GM12878 (cell line): ENCODE results near the gene SEMA7A. TPM values are rescaled to one million over a fixed set of nuclear protein-coding genes. Genes with fewer than 3 reads are reported as not detected.

Experiments used
- ATAC-seq: fragments of 200-7000 bp; cut with Tn5 transposase; 3 replicates; pipeline ENCODE4 v1.9.1; 2020; ENCODE audit warnings: mild to moderate bottlenecking, moderate library complexity
- BruUV-seq: library from RNA; stranded (reverse); fragments of 400-500 nt; replicated peaks from 2 replicates; lab custom pipeline; 2021; lab: Mats Ljungman, UMichigan
- CTCF ChIA-PET: fragments of 300-600 bp; sonication (Branson Sonifier 250); formaldehyde crosslinking; extraction: SDS; loops from one replicate; lab custom pipeline; 2021; ENCODE audit warnings: inconsistent platforms; lab: Yijun Ruan, JAX
- POLR2A ChIA-PET: fragments of 350-600 bp; formaldehyde crosslinking; extraction: SDS; loops from one replicate; lab custom pipeline; 2021; ENCODE audit warnings: inconsistent platforms; lab: Charles Lee
- RAD21 ChIA-PET: fragments of 300-600 bp; sonication (Branson Sonifier 250); formaldehyde crosslinking; loops from one replicate; lab custom pipeline; 2023; ENCODE audit warnings: antibody characterized with exemption; ENCODE audit not compliant: unreplicated experiment; lab: Charles Lee
- SMC1A ChIA-PET: fragments of 300-600 bp; sonication (Branson Sonifier 250); formaldehyde crosslinking; loops from one replicate; lab custom pipeline; 2023; ENCODE audit not compliant: unreplicated experiment, uncharacterized antibody; lab: Charles Lee
- DNase-seq: peaks from one replicate; pipeline ENCODE4 v3.0.0-alpha.2; 2011; ENCODE audit warnings: low read depth, low spot score
- FAIRE-seq: peaks from 3 replicates; lab custom pipeline; 2011; peaks lifted over from hg19 to GRCh38; lab: Jason Lieb, UNC
- H2AFZ ChIP-seq: 2 replicates; pipeline ENCODE4 v1.6.0; 2011; ENCODE audit warnings: low read depth, low read length, control low read depth; ENCODE audit not compliant: control insufficient read depth
- H3K27ac ChIP-seq: 2 replicates; pipeline ENCODE4 v1.5.1; 2011; ENCODE audit warnings: control low read depth; ENCODE audit not compliant: control insufficient read depth, insufficient read depth
- H3K27me3 ChIP-seq, 2 experiments: replicated peaks in 1 of 2; 2 replicates each; pipeline versions ENCODE4 v1.6.0 to v1.6.1; 2011; ENCODE audit warnings: low read length in 1 of 2; ENCODE audit not compliant: control insufficient read depth in 2 of 2, insufficient read depth in 2 of 2
- H3K36me3 ChIP-seq, 2 experiments: 2 replicates each; pipeline ENCODE4 v1.5.1; 2011; ENCODE audit warnings: low read length in 1 of 2; ENCODE audit not compliant: control insufficient read depth in 2 of 2, insufficient read depth in 2 of 2
- H3K4me1 ChIP-seq: 2 replicates; pipeline ENCODE4 v1.6.1; 2011; ENCODE audit warnings: mild to moderate bottlenecking, low read length, moderate library complexity, mixed read lengths; ENCODE audit not compliant: control insufficient read depth, insufficient read depth
- H3K4me2 ChIP-seq: 2 replicates; pipeline ENCODE4 v1.6.0; 2011; ENCODE audit warnings: control low read depth; ENCODE audit not compliant: control insufficient read depth, insufficient read depth
- H3K4me3 ChIP-seq: fragments of 200-600 bp; sonication (generic); 2 replicates; pipeline ENCODE4 v1.5.1; 2016
- H3K79me2 ChIP-seq: 2 replicates; pipeline ENCODE4 v1.6.0; 2011; ENCODE audit warnings: low read length; ENCODE audit not compliant: control insufficient read depth, insufficient read depth
- H3K9ac ChIP-seq: 2 replicates; pipeline ENCODE4 v1.8.0; 2011; ENCODE audit warnings: low read length, control low read depth, mixed read lengths; ENCODE audit not compliant: control insufficient read depth, insufficient read depth
- H3K9me3 ChIP-seq: replicated peaks from 3 replicates; pipeline ENCODE4 v1.5.1; 2011; ENCODE audit warnings: mild to moderate bottlenecking, low read length; ENCODE audit not compliant: control insufficient read depth, insufficient read depth
- H4K20me1 ChIP-seq: 2 replicates; pipeline ENCODE4 v1.6.0; 2011; ENCODE audit not compliant: control insufficient read depth, insufficient read depth
- EED ChIP-seq: sonication (generic); IDR thresholded peaks from 2 replicates; pipeline ENCODE4 v1.6.1; 2016; ENCODE audit warnings: antibody characterized with exemption, low read depth
- MEF2B ChIP-seq: fragments of 450-650 bp; IDR thresholded peaks from 2 replicates; pipeline ENCODE4 v1.6.1; 2018; ENCODE audit warnings: mild to moderate bottlenecking, moderate library complexity; ENCODE audit not compliant: partially characterized antibody, poor library complexity, severe bottlenecking
- MTA2 ChIP-seq: fragments of 450-650 bp; IDR thresholded peaks from 2 replicates; pipeline ENCODE4 v1.6.1; 2016; ENCODE audit warnings: low read depth, mild to moderate bottlenecking, moderate library complexity
- RELA ChIP-seq: fragments of 450-650 bp; IDR thresholded peaks from 2 replicates; pipeline ENCODE4 v1.8.0; 2014; ENCODE audit warnings: borderline replicate concordance; ENCODE audit not compliant: partially characterized antibody
- WGBS: methylation state at CpG from one replicate; pipeline ENCODE4 v1.1.6; 2016; ENCODE audit warnings: low lambda C conversion rate; ENCODE audit not compliant: insufficient replicate concordance, insufficient coverage; ENCODE audit errors: missing lambda C conversion rate; 5-methylcytosine and 5-hydroxymethylcytosine counted together
- in situ Hi-C: fragments of 300-500 bp; cut with MboI; formaldehyde crosslinking; loops from 9 replicates; pipeline ENCODE4 v1.14.3; 2018; ENCODE audit warnings: mixed read lengths
- intact Hi-C: fragments of 100-400 bp; cut with micrococcal nuclease; formaldehyde crosslinking; loops from one replicate; pipeline ENCODE4 v1.14.2; 2022; ENCODE audit not compliant: unreplicated experiment
- polyA plus RNA-seq, 11 experiments: library from polyadenylated mRNA; depleted of rRNA in 4 of 11; unstranded in 6 of 11; stranded (reverse) in 5 of 11; fragments of >200 nt; fragmentation: Nextera tagmentation in 4 of 11; fragmentation: Illumina TruSeq in 1 of 11; extraction: Ambion mirVana in 4 of 11; extraction: Trizol in 1 of 11; gene quantifications; 1 replicate in 1 of 11; 2 replicates in 10 of 11; pipeline versions ENCODE4 v1.2.1 to v1.2.3, GENCODE V29; 2011 to 2016; ENCODE audit warnings: inconsistent platforms in 2 of 11, missing spikeins in 2 of 11, low read depth in 1 of 11
- total RNA-seq, 4 experiments: library from RNA; depleted of rRNA in 3 of 4; stranded (reverse); fragments of >200 nt in 3 of 4; fragmentation: Illumina TruSeq in 1 of 4; extraction: Trizol in 1 of 4; gene quantifications; 2 replicates each; pipeline versions ENCODE4 v1.2.1 to v1.2.3, GENCODE V29; 2013 to 2021
- TF ChIP-seq, protein P1 (sequence below): fragments of 450-650 bp; IDR thresholded peaks from 2 replicates; pipeline ENCODE4 v1.6.1; 2017; ENCODE audit warnings: antibody characterized with exemption, mild to moderate bottlenecking, moderate library complexity
- TF ChIP-seq, protein P2 (sequence below): IDR thresholded peaks from 2 replicates; pipeline ENCODE4 v1.6.1; 2011; ENCODE audit warnings: mild to moderate bottlenecking, low read depth, low read length, moderate library complexity; ENCODE audit not compliant: insufficient replicate concordance

The SEMA7A gene
- total and polyA plus RNA-seq, 10 of the 15 experiments (the other 5 are each of a cell fraction or from before 2014, with no cell fraction given), result 0.08 to 112 (median 53.5) TPM

DNA sequence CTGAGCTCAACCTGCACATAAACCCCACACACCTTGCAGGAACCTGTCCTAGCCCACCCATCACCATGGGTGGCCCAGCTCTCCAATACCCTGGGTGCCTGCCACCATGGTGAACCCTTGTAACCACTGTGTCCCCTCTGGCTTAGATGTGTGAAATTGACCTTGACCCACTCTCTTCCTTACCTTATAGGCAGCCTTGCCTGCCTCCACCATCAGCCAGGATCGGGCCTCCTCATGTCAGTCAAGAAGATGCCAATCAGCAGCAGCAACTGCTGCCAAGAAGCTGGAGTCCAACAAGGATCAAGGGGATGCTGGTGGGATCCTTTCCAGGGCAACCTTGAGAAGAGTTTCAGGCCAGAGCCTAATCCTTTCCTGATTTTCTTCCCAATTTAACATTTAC, 57.5 kb downstream of the SEMA7A start:
- no peaks in the 10 kb centered on the region; the same call in 1 of the 2 replicates for H3K79me2 ChIP-seq
- no peak overlapping the region for H3K27ac ChIP-seq
- FAIRE-seq (no peak), ATAC-seq (no peak)
- H3K4me3 ChIP-seq, result no peak overlapping the region
- H3K9me3 ChIP-seq, result no peaks in the 10 kb centered on the region
- intact Hi-C loops, result no loop called here
- RAD21 ChIA-PET, result interaction anchor here (0.7 to 3.2 kb wide), 16 partner anchors 9 to 165 kb away, joined by 3 to 18 read pairs (median 4); partner anchors contain the start of genes ARID3B, CYP11A1 and SEMA7A
- SMC1A ChIA-PET, result interaction anchor here (0.6 to 21.3 kb wide), 16 partner anchors 8 to 392 kb away, joined by 3 to 544 read pairs (median 4); partner anchors contain the start of gene SEMA7A
- in situ Hi-C loops, result loop anchor here (5.0 kb wide), 1 partner anchor 246 kb away; no protein-coding TSS in a partner anchor
- CTCF ChIA-PET, result interaction anchor here (0.6 to 21.7 kb wide), 31 partner anchors 8 to 398 kb away, joined by 3 to 655 read pairs (median 4); partner anchors contain the start of genes CLK3, CYP11A1, SEMA7A and UBL7
- TF ChIP-seq, protein P1, sequence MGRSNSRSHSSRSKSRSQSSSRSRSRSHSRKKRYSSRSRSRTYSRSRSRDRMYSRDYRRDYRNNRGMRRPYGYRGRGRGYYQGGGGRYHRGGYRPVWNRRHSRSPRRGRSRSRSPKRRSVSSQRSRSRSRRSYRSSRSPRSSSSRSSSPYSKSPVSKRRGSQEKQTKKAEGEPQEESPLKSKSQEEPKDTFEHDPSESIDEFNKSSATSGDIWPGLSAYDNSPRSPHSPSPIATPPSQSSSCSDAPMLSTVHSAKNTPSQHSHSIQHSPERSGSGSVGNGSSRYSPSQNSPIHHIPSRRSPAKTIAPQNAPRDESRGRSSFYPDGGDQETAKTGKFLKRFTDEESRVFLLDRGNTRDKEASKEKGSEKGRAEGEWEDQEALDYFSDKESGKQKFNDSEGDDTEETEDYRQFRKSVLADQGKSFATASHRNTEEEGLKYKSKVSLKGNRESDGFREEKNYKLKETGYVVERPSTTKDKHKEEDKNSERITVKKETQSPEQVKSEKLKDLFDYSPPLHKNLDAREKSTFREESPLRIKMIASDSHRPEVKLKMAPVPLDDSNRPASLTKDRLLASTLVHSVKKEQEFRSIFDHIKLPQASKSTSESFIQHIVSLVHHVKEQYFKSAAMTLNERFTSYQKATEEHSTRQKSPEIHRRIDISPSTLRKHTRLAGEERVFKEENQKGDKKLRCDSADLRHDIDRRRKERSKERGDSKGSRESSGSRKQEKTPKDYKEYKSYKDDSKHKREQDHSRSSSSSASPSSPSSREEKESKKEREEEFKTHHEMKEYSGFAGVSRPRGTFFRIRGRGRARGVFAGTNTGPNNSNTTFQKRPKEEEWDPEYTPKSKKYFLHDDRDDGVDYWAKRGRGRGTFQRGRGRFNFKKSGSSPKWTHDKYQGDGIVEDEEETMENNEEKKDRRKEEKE, result no peak
- no peak for TF ChIP-seq MTA2
- TF ChIP-seq, protein P2, sequence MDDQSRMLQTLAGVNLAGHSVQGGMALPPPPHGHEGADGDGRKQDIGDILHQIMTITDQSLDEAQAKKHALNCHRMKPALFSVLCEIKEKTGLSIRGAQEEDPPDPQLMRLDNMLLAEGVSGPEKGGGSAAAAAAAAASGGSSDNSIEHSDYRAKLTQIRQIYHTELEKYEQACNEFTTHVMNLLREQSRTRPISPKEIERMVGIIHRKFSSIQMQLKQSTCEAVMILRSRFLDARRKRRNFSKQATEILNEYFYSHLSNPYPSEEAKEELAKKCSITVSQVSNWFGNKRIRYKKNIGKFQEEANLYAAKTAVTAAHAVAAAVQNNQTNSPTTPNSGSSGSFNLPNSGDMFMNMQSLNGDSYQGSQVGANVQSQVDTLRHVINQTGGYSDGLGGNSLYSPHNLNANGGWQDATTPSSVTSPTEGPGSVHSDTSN, result no peak
- TF ChIP-seq MEF2B, result no peak
- no peak for TF ChIP-seq RELA
- no peak for TF ChIP-seq EED
- TF ChIP-seq, all 136 proteins: peak for 0
- Histone ChIP-seq H3K9ac (no peak overlapping the region), H3K4me2 (no peak overlapping the region), H4K20me1 (no peaks in the 10 kb centered on the region), H3K36me3 (no peaks in the 10 kb centered on the region), H2AFZ (no peak overlapping the region), H3K4me1 (peaks cover 36% of the 10 kb centered on the region), H3K27me3 (no peaks in the 10 kb centered on the region; a peak in 2 of 4 replicates)
- no TSS peak for BruUV-seq
- WGBS, result 54% methylated on average over 1 of the region's 1 CpG
- DNase-seq, result no peak
- POLR2A ChIA-PET, result interaction anchor here (0.5 to 15.8 kb wide), 11 partner anchors 19 to 409 kb away, joined by 3 to 302 read pairs (median 3); no protein-coding TSS in a partner anchor
